ENCODE results near the gene OTUD4. TPM values are rescaled to one million over a fixed set of nuclear protein-coding genes. Genes with fewer than 3 reads are reported as not detected.
A peak's percentile ranks its signal among the peaks of the same experiment; 100 is the strongest.

Gene OTUD4
- total and polyA plus RNA-seq, 9 of the 15 experiments (the other 6 are each of a cell fraction or from before 2014, with no cell fraction given): 4.2 to 29.0 (median 24.8) TPM

- 0 out of 2 replicates have a peak, but pooled peaks have one; percentile 2 for TF ChIP-seq ARID4B (CRISPR knock-in tag; IDR thresholded peaks at IDR 0.05)
- TF ChIP-seq SFPQ (IDR thresholded peaks at IDR 0.05; ENCODE audit: low read depth, low read length): no peak
- TF ChIP-seq ZNF232 (CRISPR knock-in tag; IDR thresholded peaks at IDR 0.05): no peak
- no peak for TF ChIP-seq POLR2AphosphoS2 (IDR thresholded peaks at IDR 0.05; ENCODE audit: low read length)
- peak; percentile 65 for TF ChIP-seq POLR2AphosphoS5 (IDR thresholded peaks at IDR 0.05; ENCODE audit: control insufficient read depth, insufficient read depth, low read depth, low read length)
- 0 out of 2 replicates have a peak, but pooled peaks have one; percentile 26 for TF ChIP-seq MXI1 (IDR thresholded peaks at IDR 0.05; ENCODE audit: low read depth, low read length)
- no peak for TF ChIP-seq STAT5B (CRISPR knock-in tag; IDR thresholded peaks at IDR 0.05)
- no peak for TF ChIP-seq ZNF311 (CRISPR knock-in tag; IDR thresholded peaks at IDR 0.05)
- peak; percentile 45; the same call in 1 of the 2 replicates for TF ChIP-seq ZNF175 (CRISPR knock-in tag; IDR thresholded peaks at IDR 0.05; ENCODE audit: low read depth)
- TF ChIP-seq ZC3H8 (IDR thresholded peaks at IDR 0.05): no peak
- TF ChIP-seq XRCC4 (IDR thresholded peaks at IDR 0.05; ENCODE audit: extremely low read depth, insufficient read depth, insufficient read length): no peak
- TF ChIP-seq PCBP1 (IDR thresholded peaks at IDR 0.05; ENCODE audit: low read depth, low read length, poor library complexity, severe bottlenecking): peak; percentile 81
- no peak for TF ChIP-seq HDAC6 (IDR thresholded peaks at IDR 0.05; ENCODE audit: low read depth, low read length)
- TF ChIP-seq OTX1 (CRISPR knock-in tag; IDR thresholded peaks at IDR 0.05): no peak
- no peak; the same call in none of the 2 replicates for TF ChIP-seq ZKSCAN1 (IDR thresholded peaks at IDR 0.05; ENCODE audit: low read depth, low read length)
- no peak for TF ChIP-seq ZFP1 (CRISPR knock-in tag; IDR thresholded peaks at IDR 0.05)
- TF ChIP-seq SRSF9 (IDR thresholded peaks at IDR 0.05; ENCODE audit: borderline replicate concordance, low read depth, low read length): no peak
- no peak for TF ChIP-seq ZBTB49 (CRISPR knock-in tag; IDR thresholded peaks at IDR 0.05; ENCODE audit: borderline replicate concordance)
- TF ChIP-seq ETS2 (tag; IDR thresholded peaks at IDR 0.05; ENCODE audit: borderline replicate concordance, poor library complexity, severe bottlenecking): no peak
These were observed at the start of gene OTUD4 (continued) for GRCh38 chr4:145180298-145181090.

Data from K562 (cell line).